Suppressor macrophage treated with lipopolysaccharide for 4 hours (primary cell): ENCODE data around the gene ERN1.
A peak's percentile ranks its signal among the peaks of the same experiment; 100 is the strongest.

Experiments
- DNase-seq: peaks from one replicate; pipeline ENCODE4 v3.0.0-alpha.2; 2020

ERN1 gene

DNA sequence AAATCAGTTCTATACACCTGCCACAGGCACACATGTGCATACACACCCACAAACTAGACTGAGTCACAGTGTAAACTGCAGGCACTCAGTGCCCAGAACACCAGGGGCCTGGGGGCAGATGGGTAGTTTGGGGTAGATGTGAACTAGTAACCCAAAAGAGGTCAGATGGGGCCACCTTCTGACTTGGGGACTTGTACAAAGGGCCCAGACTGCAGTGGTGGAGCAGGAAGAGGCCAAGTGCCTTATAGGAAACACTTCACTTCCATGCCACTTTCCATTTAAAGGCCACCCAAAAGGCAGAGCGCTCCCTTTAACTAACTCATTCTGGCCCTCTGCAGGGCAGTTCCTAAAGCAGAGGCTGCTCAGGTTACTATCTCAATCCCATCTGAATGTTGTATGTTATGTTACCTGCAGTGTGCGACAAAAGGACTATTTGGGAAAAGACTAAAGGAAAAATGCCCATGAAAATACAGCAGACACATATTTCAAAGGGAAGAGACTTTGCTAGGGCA is 27.8 kb upstream of the ERN1 start:
- no peak for DNase-seq

DNA sequence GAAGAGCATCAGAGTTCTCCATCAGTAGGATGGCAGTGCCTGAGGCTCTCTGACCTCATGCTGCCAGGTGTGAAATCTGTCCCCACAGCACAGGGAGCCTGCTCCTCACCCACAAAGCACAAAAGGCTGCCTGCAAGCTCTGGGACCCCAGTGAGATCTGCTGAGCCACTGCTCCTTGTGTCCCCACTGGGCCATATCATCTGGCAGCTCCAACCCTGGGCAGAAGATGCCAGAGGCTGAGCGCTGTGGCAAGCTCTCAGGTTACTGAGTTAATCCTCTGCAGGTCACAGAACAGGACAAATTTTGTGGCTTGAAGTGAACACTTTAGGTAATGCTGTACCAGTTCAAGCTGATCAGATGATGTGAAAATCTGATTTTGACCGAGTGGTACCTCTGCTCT is 26.7 kb upstream of the ERN1 start:
- DNase-seq = no peak

DNA sequence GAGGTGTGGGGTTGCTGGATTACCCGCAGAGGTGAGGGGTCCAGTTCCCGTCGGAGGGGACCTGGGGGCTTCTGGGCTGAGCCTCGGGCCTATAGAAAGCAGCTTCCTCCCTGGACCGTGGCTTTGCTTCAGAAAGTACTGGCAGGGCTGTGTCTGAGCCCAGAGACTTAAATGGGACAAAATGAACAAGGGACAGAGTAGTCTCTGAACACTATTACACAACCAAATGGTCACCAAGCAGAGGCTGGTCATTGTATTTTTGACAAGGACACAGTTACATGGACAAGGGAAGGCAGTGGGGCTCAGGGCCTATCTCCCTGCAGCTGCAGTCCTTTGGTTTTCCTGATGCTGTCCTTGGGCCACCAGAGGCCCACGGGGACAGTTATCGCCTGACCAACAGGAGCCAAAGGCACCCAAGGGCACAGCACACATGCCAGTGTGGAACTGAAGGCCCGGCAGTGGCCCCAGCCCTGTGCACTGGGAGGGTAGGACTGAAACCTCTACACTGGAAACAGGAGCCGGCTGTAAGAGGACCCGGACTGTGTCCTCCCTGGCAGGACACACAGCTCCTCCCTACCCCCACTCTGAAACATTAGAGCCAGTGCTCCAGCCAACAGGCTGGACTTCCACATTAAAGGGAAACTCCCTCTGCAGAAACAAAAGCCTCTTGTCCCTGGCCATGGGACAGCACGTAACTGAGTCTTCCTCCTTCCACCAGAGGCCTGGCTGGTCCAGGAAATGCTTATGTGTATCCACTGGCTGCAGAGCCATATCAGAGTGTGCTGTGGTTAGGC is 26.0 kb upstream of the ERN1 start:
- peak; percentile 65 for DNase-seq

DNA sequence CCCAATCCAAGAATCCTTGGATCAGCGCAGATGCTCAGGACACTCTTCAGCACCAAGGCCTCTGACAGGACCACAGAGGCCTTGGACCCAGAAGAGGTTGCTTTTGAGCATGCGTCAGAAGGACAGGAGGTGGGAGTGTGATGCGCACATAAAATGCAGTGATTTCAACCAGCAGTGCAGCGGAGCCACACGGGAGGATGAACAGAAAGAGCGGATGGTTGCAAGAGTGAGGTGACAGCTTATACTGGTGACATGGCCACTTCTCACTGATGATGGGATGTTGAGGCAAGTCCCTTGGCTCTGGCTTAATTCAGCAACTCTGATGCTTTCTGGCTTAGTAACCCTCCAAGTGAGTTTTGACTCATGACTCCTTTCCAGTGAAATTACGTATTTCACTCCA is 25.2 kb upstream of the ERN1 start:
- no peak for DNase-seq

DNA sequence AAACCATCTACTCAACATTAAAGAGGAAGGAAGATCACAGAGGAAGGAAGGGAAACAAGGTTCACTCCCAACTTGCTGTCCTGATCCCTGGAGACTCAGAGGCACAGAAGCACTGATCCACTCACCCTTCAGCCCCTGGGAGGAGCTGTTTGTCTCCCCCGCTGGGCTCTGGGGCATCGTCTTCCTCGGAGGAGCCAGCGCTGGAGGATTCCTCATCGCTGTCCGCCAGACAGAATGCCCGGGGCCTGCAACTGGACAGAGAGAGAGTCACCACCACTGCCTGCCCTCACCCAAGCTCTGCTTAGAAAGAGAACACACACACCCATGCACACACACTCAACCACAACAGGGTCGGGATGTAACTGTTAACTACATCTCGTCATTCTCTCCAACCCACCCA is 24.8 kb upstream of the ERN1 start:
- no peak for DNase-seq

DNA sequence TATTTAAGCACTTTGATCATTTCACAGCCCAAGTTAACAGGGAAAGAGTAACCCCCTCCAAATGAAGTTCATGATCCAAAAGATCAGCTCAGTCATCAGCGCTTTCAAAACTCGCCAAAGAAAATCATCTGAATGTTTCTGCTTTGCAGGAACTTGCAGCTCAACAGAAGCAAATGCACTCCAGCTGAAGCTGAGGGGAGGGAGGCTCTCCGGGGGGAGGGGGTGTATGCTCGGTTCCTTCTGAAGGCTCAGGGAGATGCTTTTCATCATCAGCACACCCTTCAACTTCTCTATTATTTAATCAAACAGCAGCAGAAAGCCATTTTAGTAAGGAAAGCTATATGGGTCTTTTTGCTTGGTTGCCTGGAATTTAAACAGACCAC is 24.4 kb upstream of the ERN1 start:
- DNase-seq = no peak

DNA sequence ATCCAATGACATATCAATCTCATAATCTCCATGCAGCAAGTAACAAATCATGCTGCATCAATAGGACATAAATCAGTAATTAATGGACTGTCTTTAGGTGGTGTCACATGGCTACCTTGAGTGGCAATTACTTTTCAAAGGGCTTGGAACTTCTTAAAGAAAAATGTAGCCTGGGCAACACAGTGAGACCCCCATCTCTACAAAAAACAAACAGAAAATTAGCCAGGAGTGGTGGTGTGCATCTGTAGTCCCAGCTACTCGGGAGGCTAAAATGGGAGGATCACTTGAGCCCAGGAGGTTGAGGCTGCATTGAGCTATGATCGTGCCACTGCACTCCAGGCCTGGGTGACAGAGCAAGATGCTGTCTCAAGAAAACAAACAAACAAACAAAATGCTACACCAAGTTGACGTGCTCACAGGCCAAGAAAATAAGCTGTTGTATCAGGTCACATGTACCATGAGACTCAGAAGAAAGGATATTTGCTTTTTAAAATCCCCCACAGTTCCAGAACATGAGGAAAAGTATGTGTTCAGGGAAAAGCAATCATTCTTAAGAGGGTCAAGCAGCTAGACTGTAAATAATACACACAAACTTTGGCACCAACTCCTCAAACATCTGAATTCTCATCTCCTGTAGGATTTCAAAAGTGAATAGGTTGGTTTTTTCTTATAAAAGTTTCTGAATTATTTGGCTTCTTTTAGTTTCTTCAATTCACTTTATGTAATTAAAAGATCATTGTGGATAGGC is 23.8 kb upstream of the ERN1 start:
- no peak for DNase-seq

DNA sequence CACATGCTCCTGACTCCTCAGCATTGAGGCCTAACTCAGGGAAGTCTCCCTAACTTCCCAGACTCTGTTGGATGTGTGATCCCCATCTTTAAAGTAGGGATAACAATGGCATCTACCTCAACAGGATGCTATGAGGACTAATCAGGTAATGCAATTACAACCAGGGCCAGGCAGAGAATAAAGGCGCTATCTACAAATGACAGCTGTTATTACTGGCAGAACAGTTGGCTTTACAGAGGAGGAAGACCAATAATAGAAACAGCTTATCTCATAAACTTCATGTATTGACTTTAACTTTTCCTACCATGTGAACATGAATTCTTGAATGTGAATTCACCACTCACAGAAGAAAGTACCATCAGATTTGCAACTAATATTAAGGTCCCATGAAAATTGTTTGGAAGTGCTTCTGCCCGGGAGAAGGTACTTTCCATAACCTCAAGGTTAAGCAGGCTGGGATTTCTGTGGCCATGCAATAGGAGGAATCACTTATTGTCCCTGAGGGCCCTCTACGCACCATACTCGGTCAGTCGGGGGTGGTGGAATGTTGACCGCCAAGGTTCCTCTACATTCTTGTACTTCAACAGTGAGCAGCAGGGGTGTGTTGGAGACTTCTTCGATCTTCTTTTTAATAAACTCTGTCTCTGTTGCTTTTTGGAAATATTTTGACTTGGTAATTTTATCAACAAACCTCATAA is 22.6 kb upstream of the ERN1 start:
- DNase-seq = no peak

DNA sequence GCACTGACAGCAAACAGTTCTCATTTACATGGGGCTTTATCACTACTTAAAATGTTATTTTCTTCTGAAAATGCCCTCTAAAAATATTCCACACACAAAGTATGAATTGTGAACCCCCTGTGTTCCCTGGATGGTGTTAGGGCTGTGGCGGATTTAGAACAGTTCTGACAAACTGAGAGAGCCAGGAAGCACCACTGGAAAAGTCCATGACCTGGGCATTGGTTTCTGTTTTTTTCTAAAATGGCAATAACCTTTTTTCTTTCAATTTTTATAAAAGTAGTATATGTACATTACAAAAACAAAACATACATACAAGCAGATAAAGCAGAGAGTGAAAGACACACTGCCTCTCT is 21.0 kb upstream of the ERN1 start:
- DNase-seq = no peak

DNA sequence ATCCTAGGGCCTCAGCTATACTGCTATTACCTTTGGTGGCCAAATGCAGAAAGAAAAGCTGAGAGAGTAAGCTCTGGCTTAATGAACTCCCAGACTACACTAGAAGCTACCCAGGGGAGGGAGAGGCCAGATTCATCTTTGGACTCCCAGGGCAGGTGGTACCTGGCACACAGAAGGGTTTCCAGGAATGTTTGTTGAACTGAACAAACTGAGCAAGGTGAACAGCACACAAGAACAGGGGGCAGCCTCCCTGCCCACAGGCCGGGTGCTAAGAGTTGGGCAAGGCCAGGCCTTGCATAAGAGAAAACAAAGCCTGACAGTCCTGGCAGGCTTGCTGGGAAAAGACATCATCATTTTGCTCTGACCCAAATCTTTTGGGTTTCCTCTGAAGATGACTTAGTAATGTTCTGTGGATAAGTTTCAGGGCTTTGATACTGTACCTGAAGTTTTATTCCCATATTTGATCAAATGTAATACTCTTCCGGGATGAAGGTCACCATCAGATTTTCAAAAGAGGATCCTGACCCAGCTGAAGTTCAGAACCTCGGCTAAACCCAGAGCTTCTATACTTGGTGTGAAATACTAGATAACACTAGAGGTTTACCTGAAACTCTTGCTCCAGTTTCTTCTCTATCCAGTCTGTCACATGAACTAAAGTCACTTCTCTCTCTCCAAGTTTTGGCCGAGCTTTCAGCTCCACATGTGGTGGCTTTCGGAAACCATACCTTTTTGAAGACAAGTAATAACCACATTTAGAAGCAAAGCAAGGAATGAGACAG is 20.5 kb upstream of the ERN1 start:
- DNase-seq = peak; percentile 52

DNA sequence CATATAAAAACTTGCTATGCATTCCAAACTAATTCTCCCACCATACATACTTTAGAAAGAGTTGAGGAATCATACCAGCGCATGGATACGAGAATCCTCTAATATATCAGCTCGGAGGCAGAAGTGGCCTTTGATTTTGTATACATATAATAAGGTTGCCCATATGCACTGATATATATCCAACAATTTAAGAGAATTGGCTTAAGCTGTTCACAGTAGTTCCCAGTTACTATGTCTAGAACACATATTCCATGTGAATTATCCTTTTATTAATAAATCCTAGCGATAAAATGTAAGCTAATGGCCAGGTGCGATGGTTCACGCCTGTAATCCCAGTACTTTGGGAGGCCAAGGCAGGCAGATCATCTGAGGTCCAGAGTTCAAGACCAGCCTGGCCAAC is 19.3 kb upstream of the ERN1 start:
- DNase-seq = no peak

DNA sequence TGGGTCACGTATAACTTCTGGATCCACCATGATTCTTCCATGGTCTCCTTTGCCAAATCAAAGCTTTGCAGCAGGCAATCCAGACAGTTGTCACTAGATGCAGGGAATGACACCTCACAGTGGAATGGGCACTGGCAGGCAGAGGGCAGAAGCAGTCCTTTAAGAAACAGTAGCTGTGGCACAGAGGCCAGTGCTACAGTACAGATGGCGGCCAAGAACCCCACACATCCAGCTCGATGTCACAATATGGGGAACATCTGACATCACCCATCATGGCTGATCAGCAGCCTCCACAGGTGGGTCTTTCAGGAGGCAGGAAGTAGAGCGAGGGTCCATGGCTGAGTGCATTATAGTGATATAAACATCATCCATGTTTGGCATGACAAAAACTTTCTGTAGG is 18.8 kb upstream of the ERN1 start:
- no peak for DNase-seq

DNA sequence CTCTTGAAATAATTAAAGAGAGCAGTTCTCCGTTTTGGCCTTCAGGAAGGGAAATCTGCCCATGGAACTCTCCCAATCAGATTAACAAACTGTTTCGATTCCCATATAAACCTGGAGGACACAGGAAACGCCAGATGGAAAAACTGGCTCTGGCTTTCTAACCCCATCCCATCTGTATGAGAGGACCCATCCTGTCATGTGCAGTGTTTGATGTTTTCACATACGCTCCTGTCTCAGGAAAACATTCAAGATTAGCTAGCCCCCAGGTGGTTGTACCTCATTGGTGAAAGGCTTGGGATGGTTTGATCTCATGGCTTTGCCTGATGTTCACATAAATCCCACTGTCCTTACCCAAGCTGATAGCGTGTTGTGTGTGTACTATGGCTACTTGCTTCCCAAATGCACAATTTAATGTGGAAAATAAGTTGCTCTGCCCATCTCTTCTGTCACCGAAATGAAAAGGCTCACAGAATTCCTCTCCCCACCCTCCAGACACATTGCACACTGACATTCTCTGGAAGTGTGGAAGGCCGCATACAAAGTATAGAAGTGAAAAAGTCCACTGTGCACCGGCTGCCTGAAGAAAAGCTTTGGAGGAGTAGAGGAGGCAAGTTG is 18.2 kb upstream of the ERN1 start:
- DNase-seq = no peak

DNA sequence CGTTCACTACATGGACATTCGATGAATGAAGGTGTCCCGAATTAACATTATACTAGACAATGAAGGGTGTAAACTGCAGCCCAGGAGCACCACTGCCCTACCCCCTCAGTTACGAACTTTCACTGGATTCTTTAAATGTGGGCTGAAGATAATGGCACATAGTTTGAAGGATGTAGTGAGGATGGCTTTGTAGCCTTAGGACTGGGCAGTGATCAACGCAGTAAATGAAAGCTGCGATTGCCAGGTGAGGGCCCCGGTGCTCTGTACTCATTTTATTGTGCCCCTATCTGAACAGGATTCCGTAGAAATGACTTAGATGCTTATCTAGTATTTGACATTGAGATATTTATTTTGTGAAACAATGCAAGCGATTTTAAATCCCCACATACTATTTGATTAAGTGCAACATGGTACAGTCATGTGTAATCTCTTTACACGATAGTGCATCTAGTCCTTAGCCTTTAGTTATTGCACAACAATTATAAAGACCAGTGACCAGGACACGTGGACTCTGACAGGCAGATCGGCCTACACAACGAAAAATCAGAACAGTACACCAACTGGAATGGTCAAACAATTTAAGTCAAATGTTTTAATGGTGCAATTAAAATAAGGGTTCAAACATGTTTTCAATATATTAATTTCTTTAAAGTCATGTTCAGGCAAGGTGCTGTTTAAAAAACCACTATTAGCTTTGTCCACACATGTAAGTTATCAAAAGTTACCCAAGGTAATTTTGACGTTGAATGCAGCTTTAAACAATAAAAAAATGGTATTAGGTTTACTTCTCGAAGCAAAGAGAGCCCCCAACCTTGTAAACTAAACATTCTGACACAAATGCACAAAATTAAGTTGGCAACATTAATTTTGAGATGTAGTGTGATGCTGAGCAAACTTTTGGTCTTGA is 17.4 kb upstream of the ERN1 start:
- DNase-seq = peak; percentile 43

DNA sequence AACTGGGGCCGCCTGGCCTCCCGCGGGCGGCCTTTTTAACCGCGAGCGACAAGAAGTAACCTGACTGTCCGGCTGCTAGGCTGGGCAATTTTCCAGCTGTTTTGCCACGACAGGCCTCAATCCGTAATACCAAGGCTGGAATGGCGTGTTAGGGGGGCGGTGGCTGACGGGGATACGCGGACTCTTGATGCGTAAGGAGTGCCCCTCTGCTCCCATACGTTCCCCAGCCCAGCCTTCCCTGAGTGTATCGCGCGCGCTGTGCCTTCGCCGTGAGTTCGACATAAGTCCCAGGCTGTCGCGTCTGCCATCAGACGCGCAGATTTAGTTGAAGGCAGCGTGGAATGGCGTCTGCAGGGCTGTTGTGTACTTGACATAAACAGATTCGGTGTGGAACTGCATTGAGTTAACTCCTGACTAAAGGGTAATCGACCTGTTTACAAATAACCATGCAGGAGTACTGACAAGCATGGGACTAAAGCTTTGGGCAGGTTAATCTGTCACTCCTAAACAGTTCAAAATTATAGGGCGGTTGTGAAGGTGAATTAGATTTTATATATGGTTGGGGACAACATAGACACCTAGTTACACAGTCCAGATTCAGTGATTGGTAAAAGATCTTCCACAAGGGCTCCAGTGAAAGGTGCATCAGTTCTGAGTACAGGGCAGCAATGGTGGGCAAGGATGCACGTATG is 16.6 kb upstream of the ERN1 start:
- peak; percentile 47 for DNase-seq

DNA sequence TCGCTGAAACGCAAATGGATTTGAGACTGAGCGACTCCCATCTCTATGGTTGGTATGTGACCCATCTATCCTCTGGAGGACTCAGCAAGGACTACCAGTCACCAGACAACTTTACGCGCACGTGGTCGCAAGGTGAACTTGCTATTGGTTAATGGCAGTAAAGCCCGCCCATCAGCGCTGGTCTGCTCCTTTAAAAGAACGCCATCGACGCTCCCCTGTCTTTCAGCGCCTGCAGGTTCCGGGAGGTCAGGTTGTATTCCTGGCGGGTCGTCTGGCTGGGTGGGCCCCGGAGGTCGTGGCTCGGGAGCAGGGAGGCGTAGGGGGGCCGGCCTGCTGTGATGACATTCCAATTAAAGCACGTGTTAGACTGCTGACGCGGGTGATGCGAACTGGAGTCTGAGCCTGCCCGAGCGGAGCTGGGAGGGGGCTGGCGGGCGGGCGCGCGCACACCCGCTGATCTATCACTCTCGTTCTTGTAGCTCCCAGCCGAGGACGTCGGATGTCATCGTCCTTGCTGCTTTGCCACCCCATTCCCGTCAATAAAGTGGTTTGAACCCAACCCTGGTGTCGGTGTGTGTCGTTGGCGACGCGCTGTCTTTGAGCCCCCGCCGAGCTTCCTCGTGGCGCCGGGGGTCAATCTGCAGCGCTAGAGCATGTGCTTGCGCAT is 15.9 kb upstream of the ERN1 start:
- peak; percentile 98 for DNase-seq

DNA sequence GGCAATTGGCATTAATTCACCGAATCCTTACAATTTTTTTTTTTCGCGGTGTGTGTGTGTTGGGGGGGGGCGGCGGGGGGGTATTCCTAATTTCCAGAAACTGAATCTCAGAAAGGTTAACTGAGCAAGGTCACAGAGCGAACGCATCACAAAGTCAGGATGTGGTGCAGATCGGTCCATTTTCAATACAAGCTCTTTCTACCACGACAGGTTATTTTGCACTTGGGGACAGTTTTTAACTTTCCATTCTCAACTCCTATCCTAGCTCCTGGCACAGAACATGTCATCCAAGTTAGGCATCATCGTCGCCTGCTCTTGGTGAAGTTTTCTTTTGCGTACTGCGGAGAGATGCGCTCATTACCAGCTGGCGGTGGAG is 15.4 kb upstream of the ERN1 start:
- DNase-seq = no peak

DNA sequence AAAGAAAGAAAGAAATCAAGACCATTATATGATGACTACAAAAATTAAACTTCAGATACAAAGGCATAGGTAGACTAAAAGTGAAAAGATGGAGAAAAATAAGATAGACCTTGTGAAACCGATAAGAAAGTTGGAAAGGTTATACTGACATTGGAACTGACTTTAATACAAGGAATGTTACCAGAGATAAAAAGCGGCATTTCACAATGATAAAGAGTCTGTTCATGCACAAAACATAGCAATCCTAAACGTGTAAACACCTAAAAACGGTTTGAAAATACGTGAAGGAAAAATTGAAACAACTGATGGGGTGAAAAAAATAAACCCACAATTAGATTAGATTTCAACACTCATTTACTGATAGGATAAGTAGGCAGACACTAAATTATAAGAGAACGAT is 9.6 kb upstream of the ERN1 start:
- no peak for DNase-seq

DNA sequence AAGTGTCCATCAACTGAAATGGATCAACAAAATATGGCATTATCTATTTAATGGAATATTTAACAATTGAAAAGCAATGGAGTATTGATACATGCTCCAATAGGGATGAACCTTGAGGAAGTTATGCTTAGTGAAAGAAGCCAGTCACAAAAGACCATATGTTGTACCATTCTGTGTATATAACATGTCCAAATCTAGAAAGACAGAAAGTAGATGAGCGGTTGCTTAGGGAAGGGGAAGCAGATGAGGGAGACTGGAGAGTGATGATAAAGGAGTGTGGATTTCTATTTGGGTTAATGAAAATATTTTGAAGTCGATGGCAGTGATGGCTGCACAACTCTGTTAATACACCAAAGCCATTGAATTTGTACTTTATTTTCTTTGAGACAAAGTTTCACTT is 8.5 kb upstream of the ERN1 start:
- DNase-seq = no peak

DNA sequence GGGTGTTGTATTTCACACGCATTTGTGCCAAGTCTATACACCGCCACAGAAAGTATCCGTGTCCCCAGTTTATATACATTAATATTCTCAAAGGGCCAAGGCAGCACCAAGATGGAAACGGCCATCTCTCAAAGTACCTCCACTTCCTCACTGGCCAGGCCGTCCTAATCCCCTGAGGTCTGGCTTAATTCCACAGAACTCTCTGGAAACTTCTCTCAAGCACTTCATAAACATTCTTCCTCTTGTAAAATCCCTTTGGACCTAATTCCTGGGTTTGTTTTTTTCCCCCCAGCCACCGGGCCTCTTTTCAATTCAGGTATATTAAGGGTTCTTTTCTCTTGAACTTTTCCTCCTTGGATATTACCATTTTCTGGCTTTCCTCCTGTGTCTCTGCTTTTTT is 5.1 kb upstream of the ERN1 start:
- DNase-seq = no peak
